ENCODE data around the gene WDR18.
A peak's percentile ranks its signal among the peaks of the same experiment; 100 is the strongest.

WDR18 gene

DNA sequence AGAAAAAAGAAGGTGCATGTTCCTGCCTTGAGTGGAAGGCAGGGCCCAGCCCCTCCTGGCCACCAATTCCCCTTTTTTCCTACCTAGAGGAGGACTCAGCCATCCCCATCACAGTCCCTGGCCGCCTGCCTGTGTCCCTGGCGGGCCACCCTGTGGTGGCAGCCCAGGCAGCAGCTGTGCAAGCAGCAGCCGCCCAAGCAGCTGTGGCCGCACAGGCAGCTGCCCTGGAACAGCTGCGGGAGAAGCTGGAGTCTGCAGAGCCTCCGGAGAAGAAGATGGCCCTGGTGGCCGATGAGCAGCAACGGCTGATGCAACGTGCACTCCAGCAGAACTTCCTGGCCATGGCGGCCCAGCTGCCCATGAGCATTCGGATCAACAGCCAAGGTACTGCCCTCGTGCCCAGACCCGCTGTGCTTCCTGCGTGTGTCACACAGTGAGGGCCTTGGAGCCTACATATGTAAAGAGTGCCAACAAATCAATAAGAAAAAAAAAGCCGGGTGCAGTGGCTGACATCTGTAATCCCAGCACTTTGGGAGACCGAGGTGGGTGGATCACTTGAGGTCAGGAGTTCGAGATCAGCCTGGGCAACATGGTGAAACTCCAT lies 17.6 kb upstream of the WDR18 start:
- no peak for DNase-seq

DNA sequence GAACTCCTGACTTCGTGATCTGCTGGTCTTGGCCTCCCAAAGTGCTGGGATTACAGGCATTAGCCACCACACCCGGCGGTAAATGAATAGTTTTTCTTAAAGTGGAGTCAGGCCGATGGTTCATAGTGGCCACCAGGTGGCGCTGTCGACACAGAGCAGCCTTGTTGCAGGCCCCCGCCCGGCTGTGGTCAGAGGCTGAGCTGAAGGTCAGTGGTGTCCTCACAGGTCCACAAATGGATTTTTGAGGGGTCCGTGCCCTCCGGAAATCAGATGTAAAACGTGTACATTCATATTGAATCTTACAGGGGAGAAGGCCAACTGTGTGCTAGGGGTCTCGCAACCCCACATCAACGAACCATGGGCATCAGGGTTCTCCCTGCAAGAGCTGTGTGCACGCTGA lies 13.4 kb upstream of the WDR18 start:
- peak; percentile 21 for DNase-seq

DNA sequence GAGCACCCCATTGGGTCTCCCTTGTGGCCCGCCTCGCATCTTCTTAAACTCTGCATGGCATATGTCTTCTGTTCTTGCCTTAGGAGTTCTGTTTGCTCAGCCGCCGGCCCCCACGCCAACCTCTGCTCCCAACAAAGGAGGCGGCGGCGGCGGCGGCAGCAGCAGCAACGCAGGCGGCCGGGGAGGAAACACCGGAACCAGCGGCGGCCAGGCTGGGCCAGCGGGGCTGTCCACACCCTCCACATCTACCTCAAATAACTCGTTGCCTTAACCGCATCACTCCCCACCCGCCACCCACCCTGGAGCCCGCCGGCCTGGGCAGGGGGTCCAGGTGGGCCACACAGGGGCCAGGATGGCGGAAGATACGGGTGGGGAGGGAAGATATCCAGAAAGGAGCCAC lies 12.3 kb upstream of the WDR18 start:
- DNase-seq = no peak

DNA sequence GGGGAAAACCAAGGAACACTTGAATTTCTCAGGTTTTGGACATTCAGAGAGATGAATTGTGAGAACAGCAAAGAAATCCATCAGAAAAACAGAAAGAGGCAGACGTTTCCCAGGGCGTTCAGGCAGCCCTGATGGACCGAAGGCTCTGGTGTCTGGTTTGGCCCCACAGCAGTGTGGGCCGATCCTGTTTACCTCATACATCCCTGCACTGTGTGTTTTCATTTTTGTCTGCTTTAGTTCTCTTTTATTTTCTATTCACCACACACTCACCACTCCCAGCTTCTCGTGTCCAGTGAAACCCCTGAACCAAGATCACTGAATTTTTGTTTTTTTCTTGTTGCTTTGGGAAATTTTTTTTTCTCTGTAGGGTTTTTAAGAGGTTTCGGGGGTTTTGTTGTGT lies 11.9 kb upstream of the WDR18 start:
- no peak for DNase-seq

DNA sequence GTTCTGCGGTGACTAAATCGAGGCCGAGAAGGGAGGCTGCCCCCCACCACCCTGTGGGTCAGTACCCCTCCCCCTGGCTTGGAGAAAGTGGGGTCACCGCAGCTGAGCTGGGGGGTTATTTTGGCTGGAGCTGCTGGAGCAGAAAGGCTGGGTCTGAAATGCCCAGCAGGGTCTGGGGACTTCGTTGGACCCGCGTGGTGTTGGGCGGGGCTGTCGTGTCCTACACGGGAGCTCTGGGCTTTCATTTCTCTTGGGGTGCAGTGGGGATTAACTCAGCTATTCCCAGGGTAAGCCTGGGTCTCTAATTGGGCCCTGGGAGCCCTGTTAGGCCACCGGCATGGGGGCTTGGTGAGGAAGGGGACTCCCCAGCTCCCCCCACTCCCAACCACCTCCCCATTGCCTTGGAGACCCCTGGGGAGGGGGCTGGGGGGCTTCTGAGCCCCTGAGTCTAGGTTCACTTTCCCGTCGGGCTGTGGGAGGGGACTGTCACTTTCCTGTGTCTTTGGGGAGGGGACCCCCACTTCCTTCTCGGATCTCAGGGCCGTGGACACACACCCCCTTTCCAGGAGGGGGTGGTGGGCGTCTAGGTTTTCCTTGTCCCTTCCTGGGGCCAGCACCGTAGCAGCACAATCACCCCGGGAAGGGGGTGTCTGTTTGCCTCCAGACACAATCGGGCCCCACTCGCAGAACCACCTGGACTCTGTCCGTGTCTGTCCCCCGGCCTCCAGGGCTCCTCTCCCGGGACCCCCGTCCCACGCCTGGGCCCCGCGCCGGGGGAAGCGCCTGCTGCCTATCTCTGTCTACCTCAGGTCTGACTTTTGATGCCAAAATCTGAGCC lies 10.2 kb upstream of the WDR18 start:
- DNase-seq = no peak

DNA sequence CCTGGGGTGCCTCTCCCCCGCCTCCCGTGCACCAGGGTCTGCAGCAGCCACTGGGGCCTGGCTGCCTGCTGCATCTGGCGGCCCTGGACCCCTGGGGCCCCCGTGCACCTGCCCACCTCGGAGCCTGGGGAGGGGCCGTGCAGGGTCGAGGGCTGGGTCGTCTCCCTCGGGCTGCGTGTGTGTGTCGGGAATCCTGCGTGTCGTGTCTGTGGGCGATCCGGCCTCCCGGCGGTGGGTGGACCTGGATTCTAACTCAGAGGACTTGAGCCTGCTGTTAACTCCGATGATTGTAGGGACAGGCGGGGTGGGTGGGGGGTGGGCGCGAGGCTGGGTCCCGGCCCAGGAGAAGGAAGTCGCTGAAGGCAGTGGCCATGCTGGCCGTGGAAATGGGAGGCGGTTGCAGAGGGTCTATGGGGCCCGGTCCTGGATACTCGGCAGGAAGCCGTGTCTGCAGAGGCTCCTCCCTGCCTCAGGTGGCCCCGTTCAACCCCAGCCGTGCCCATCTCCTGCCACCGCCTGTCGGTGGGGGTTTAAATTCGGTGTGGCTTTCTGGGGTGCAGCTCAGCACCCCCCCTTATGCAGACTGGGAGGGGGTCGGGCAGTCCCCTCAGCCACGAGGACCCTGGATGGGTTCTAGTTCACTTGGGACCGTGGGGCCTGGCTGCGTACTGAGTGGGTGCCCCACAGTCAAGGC lies 9.4 kb upstream of the WDR18 start:
- DNase-seq = no peak

DNA sequence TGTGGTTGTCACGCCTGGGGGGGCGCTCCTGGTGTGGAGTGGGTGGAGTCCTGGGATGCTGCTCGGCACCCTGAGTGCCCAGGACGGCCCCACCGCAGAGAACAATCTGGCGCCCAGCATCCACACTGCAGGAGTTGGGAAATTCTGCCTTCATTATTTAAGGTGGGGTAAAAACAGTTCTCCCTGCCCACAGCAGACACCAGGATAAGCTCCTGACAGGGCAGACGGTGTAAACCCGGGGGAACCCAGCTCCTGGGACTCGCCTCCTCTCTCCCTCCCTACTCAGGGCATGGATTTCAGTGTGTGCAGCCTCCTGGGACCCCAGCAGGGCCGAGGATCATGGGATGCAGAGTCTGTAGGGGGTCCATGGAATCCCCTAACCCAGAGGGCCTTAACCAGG lies 7.7 kb upstream of the WDR18 start:
- DNase-seq = no peak

- no peak for DNase-seq
Measured at GRCh38 chr19:977058-977464, 7.1 kb upstream of the WDR18 start.

DNA sequence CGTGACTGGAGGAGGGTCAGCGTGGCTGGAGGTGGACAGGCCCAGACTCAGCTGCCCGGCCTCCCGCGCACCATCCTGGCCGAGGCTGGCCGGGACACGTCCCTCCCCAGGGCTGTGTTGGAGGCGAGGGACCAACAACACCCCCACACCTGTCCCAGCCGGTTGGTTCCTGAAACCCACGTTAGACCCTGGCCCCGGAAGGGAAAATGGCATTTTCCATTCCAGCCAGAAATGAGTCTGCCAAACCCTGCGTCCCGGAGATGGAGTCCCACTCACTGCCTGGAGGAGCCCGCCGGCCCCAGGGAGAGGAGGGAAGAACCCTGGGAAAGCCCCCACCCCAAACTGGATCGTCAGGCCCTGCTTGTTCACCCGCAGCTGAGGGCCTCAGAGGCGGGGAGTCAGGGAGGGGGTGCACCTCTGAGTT lies 4.8 kb upstream of the WDR18 start:
- no peak for DNase-seq

DNA sequence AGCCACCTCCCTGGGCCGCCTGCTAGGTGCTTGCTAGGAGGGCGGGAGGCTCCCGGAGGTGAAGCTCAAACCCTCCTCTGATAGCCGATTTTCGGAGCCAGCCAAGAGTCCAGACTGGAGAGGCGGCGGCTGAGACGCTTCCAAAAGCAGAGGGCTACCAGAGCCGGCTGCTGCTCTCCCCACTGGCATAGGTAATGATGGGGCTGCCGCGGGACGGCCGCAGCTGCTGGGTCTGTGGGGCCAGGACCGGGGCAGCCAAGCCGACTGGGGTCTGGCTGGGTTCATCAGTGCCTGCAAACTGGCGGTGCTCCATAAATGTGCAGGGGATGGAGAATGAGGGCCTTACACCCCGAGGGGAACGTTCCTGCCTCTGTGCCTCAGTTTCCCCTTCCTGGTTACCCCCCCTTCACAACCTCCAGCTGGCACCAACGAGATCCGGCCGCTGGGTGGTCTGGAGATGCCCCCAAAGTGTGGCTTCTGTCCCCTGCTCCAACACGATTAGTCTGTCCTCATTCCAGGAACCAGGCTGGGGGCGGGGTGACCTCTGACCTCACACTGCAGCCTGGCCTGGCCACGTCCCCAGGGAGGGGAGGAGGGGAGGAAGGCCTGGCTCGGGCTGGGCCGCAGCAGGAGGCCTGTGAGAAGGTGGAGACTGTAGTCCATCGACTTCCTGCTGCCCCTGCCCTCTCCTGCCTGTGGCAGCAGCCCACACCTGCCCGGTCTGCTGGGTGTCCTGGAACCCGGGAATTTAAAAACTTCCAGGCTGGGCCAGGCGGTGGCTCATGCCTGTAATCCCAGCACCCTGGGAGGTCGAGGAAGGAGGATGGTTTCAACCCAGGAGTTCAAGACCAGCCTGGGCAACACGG lies 3.8 kb upstream of the WDR18 start:
- DNase-seq = no peak

DNA sequence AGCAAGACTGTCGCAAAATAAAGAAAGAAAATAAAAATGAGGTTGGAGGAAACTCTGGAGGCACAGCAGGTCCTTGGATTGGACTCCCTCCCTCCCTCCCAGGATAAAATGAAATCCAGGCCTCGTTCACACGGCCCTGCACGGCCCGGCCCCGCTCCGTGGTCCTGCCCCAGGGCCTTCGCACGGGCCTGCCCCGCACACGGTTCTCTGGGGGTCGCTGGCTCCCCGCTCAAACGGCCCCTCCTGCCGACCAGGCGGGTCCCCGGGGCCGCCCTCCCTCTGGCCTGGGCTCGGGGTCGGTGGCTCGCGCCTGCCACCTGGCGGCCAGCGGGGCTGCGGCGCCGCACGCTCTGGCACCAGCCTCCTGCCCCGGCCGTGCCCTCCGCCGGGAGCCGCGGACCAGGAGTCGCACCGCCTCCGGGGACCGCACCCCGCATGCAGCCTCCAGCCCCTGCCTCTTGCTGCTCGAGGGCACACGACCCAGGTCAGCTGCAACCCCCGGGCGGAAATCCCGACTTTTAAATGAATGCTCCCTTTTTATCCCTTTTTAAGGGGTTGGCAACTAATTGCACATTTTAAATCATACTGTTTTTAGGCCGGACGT lies 1.5 kb upstream of the WDR18 start:
- DNase-seq = peak; percentile 60

DNA sequence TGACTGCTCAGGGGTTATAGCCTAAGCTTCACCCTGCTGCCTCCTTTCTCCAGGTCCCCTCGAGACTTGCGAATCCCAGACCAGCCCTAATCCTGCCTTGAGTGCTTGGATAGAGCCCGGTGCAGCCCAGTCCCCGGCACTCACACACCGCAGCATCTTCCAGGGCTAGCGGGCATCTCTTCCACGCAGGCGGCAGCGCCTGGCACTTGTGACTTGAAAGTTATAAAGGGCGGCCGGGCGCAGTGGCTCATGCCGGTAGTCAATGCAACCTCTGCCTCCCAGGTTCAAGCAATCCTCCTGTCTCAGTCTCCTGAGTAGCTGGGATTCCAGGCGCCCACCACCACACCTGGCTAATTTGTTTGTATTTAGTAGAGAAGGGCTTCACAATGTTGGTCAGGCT lies 1.9 kb downstream of the WDR18 start:
- no peak for DNase-seq

DNA sequence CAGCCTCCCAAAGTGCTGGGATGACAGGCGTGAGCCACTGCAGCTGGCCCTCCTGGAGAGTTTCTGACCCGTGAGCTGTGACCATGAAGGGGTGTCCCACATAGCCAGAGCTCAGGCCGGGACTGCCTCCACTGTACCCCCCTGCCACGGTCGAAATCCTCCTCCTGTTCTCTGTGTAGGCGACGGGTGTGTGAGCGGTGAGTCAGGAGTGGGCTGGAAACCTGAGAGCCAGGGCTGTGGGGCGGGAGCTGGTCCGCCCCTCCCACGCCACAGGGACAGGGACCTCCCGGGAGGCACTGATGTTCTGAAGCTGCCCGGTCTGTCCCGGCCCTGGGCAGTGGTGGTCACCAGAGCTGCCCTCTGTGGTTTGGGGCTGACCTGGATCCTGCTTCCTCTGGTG lies 3.9 kb downstream of the WDR18 start:
- DNase-seq = no peak

DNA sequence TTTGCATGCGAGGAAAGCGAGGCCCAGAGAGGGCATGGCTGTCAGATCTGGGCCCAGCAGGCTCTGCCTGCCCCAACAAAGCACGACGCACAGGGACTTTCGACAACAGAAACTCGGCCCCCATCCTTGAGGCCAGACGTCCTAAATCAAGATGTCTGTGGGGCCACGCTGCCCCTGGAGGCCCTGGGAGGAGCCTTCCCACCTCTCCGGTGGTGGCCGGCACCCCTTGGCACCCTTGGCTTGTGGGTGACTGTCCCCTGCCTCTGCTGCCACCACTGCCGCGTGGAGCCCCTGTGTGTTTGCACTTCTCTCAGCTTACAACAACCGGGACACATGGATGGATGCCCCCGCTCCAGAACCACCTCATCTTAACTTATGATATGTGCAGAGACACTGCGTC lies 4.4 kb downstream of the WDR18 start:
- no peak for DNase-seq

DNA sequence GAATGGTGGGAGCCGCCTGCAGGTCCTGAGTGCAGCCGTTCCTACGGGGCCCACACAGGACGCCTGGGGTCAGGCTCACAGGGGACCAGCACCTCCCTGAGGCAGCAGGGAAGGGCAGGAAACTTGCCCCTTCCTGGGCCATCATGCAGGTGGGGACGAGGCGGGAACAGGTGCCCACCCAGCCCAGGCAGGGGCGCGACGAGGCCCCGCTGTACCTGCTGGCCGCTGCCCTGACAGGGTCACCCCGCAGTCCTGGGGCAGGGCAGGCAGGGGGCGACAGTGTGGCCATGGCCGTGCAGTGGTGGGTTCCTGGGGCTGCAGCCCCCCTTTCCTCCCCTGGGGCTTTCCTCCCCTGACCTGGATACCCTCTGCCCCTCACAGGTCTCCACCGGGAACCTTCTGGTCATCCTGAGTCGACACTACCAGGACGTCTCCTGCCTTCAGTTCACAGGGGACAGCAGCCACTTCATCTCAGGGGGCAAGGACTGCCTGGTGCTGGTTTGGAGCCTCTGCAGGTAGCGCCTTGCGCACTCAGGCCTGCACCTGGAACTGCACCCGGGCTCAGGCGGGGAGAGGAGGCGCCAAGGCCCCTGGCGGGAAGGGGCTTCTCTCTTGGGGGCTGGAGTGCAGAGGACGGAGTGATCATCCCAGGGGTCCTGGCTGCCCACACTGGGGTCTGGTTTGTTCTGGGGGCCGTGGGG lies 5.4 kb downstream of the WDR18 start:
- DNase-seq = no peak

DNA sequence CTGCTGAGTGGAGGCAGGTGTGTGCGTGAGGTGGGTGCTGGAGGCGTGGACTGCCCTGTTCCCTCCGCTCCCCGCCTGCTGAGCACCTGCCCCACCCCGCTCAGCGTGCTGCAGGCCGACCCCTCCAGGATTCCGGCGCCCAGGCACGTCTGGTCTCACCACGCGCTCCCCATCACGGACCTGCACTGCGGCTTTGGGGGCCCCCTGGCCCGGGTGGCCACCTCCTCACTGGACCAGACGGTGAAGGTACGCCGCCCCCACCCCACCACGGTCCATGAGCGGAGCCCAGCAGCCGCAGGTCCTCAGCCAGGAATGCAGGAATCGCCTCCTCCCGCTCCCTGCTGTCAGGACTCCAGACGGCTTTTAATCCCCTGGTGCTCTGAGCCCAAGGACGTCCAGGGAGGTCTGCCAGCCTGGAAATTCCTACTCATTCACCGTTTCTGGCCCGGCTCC lies 6.0 kb downstream of the WDR18 start:
- DNase-seq = no peak

- no peak for DNase-seq
Measured at GRCh38 chr19:990746-991145, 6.6 kb downstream of the WDR18 start.

DNA sequence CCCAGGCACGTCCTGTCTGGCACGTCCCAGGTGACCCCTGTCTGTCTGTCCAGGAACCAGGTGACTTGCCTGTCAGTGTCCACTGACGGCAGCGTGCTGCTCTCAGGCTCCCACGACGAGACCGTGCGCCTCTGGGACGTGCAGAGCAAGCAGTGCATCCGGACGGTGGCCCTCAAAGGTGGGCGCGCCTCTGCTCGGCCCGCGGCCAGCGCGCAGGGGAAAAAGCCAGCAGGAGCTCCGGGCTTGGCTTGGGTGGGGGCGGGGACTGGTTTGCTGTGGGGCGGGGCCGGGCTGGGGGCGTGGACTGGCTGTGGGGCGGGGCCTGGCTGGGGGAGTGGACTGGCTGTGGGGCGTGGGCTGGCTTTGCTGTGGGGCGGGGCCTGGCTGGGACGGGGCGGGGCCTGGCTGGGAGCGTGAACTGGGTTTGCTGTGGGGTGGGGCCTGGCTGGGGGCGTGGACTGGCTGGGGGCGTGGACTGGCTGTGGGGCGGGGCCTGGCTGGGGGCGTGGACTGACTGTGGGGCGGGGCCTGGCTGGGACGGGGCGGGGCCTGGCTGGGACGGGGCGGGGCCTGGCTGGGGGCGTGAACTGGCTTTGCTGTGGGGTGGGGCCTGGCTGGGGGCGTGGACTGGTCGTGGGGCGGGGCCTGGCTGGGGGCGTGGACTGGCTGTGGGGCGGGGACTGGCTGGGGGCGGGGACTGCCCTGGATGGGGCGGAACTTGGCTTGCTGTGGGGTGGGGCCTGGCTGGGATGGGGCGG lies 7.2 kb downstream of the WDR18 start:
- DNase-seq = no peak

- DNase-seq = no peak
Measured at GRCh38 chr19:991932-992669, 8.0 kb downstream of the WDR18 start.

DNA sequence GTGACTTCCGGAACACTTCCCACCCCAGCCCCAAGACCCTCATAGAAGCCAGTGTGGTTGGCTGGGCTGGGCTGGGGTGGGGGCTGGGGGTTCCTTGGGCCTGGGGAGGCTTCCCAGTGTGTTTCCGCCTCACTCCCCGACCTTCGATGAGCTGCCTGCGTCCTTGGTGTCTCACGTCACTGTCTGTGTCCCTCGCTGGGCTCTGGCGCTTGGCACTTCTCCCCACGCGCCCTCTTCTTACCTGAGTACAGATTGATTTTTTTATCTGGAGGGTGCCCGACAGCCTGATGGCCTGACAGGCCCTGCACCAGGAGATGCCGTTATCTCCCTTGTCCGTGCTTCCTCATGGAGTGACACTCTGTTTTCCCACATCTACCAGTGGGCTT lies 8.5 kb downstream of the WDR18 start:
- DNase-seq = no peak

All from hematopoietic multipotent progenitor cell treated with erythropoietin and hydrocortisone succinate and interleukin-3 and kit ligand, for 8 days (in vitro differentiated cells).